GM12872 (cell line): ENCODE results near the gene LBHD2.

ENCODE experiments used
- TF ChIP-seq, protein P1 (sequence below): IDR thresholded peaks from 3 replicates; pipeline ENCODE4 v1.5.1; 2011; ENCODE audit warnings: low read depth, mild to moderate bottlenecking, low read length, moderate library complexity; ENCODE audit not compliant: insufficient read depth

The LBHD2 gene

DNA sequence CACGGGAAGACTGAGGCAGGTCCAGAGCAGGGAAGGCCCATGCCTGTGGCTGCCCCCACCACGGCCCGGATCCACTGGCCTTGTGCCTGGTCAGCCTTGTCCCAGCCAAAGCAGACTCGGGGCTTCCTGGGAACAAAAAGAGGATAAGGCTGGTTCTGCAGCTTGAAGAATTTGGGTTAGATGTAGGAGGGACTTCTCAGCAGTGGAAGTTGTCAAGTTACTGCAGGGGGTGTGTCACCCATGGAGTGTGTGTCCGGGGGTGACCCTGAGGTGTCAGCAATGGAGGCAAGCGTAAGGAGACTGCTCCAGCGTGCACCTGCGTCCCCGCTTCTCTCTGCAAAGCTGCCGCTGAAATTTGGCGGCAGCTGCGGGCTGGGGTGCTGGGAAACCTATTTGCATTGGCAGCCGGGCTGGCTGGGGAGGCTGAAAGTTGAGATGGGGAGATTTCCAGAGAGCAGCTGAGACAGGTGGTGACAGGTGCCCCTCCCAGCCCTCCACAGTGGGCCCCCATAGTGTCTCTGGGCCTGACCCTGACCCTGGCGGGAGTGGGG lies 26.7 kb downstream of the LBHD2 start:
- TF ChIP-seq, protein P1, sequence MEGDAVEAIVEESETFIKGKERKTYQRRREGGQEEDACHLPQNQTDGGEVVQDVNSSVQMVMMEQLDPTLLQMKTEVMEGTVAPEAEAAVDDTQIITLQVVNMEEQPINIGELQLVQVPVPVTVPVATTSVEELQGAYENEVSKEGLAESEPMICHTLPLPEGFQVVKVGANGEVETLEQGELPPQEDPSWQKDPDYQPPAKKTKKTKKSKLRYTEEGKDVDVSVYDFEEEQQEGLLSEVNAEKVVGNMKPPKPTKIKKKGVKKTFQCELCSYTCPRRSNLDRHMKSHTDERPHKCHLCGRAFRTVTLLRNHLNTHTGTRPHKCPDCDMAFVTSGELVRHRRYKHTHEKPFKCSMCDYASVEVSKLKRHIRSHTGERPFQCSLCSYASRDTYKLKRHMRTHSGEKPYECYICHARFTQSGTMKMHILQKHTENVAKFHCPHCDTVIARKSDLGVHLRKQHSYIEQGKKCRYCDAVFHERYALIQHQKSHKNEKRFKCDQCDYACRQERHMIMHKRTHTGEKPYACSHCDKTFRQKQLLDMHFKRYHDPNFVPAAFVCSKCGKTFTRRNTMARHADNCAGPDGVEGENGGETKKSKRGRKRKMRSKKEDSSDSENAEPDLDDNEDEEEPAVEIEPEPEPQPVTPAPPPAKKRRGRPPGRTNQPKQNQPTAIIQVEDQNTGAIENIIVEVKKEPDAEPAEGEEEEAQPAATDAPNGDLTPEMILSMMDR: no peak

DNA sequence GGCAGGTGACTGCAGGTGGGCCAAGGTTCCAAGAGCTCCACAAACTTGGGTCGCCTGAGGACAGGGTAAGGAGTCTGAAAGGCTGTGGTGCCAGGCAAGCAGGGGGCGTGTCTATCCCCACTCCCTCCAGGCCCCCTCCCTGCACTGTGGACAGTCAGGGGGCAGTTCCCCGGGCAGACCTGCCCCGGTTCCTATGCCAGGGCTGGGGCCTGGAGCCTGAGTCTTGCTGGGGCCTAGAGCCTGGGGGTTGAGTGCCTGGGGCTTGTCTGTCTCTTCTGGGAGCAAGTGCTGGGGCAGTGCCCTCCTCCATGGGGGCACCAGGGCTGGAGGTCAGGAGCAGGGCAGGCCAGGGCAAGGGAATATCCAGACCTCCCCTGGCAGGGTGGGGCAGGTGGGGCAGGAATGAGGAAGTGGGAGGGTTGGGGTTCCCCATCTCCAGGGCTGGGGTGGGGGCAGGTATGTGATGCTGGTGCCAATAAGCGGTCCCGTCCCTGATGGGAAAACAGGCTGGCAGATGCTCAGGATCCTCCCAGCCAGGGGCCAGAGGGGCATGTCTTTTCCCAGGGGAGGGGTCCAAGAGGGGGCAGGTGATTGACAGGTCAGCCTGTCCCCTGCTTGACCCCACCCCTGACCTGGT lies 27.3 kb downstream of the LBHD2 start:
- TF ChIP-seq, protein P1: no peak

DNA sequence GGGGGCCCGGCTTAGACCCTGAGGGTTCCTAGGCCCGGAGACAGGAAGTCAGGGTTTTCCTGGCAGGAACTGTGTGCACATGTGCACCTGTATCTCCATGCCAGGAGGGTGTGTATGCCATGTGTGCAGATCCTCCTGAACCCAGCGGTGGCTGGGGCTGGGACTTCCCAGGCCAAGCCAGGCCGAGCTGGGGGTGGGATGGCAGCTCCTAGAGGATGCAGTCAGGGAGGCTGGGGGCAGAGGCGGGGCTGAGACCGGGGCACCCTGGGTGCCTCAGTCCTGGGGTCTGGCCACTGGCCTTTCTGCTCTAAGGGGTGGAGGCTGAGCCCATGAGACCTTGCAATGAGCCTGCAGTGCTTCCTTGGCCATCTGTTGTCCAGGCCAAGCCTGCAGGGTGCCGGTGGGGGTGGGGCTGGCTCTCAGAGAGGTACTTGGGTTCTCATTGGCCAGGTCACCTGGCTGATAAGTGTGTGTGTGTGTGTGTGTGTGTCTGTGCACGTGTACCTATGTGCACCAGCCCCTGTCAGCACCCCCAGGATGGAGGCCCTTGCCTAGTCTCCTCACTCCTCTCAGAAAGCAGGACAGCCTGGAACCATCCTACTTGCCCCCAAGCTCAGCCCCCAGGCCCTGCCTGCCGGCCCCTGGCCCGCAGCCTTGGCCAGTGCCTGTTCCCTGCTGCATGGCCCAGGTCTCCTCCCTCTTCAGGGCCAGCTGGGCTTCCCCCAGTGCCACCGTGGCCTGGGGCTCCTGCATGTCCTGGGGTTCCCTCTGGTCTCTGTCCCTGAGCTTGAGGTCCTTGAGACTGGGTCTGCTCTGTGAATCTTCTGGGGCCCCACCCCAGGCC lies 28.6 kb downstream of the LBHD2 start:
- TF ChIP-seq, protein P1: no peak

DNA sequence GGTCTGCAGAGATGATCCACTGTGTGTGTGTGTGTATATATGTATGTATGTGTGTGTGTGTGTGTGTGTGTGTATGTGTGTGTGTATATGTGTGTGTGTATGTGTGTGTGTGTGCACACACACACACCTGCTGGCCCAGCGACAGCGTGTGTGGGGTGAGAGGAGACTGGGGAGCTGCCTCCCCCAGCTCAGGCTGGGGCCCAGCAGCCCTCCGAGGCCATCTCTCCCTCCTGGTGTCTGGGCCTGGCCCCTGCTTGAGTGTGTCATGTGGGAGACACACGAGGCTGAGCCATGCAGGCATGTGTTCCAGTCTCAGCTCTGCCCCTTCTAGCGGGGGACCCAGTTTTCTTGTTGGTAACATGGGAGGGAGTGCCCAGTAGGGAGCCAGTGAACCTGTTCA lies 29.3 kb downstream of the LBHD2 start:
- TF ChIP-seq, protein P1: no peak

DNA sequence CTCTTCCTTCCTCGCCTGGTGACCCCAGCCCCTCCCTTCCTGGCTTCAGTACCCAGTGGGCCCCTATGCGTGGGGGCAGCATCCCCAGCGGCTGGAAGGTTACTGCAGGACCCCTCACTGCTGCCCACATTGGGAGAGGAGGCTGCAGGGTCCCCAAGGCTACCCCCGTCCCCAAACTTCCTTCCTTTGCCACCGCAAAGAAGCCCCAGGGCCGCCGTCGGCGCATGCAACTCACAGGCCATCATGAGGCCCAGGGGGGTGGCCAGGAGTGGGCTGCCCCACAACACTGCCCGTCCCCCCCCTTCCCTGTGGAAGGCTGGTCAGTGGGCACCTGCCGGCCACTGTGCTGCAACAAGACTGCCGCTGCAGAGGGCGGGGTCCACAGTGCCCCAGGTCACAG lies 29.8 kb downstream of the LBHD2 start:
- TF ChIP-seq, protein P1: no peak

DNA sequence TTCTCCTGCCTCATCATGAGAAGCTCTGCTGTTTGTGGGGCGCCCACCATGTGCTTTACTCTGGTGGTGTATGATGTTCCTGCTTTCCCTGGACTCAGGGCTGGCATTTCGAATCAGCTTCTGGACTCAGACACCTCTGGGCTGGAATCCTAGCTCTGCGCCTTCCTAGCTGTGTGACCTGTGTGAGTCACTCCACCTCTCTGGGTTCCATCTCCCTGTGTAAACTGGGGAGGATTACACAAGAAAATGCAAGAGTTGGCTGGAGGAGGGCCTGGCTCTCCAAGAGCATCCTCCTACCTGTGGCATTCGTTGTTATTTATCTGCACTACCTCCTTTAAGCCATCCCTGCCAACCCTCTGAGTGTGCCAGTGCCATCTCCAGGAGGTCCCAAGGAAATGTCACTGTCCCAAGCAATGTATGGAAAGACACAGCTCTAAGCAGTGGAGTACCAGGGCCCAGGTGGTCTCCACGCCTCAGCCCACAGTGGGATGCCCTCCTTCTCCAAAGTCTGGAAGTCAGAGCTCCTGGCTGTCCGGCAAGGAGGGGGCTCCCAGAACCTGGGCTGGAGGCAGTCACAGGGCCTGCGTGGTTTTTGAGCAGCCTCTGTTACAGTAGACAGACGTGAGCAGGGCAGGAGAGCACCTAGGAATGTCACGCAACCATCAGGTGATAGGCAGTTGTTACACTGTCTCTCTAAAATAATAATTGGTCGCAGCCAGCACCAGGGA lies 32.0 kb downstream of the LBHD2 start:
- TF ChIP-seq, protein P1: no peak

DNA sequence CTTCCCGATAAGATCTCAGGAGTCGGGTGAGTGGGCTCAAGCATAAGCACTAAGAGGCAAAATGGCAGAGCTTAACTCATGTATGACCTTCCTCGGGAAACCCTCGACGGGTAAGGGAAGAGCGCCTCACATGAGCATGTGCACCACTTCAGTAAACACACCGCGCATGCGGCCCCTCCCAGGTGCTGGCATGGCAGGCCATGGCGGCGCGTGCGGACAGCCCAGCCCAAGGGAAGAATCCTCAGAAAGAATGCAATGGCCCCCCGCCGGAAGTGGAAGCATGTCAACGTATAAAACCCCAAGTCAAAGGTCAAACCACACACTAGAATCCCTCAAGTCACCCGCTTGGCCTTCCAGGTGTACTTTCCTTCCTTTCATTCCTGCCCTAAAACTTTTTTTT lies 32.6 kb downstream of the LBHD2 start:
- TF ChIP-seq, protein P1: no peak
